Aorta (tissue), 5 donors: ENCODE measurements around the gene NPR3. TPM values are rescaled to one million over a fixed set of nuclear protein-coding genes. Genes with fewer than 3 reads are reported as not detected.

Source experiments
- ATAC-seq: fragments of 200-7000 bp; cut with Tn5 transposase; one replicate; pipeline ENCODE4 v1.9.1; 2022; ENCODE audit warnings: moderate library complexity; ENCODE audit not compliant: low FRiP score
- DNase-seq, 2 donors: peaks; one replicate each; pipeline ENCODE4 v3.0.0-alpha.2; 2020
- H3K27ac ChIP-seq, 2 donors: one replicate each; pipeline ENCODE4 v1.5.1; 2013; ENCODE audit warnings: low read length in 2 of 2, mild to moderate bottlenecking in 2 of 2, moderate library complexity in 2 of 2, control low read depth in 1 of 2, inconsistent platforms in 1 of 2, low read depth in 1 of 2
- H3K27me3 ChIP-seq, 2 donors: one replicate each; pipeline ENCODE4 v1.6.1; 2013; ENCODE audit warnings: control low read depth in 1 of 2, low read length in 1 of 2, mild to moderate bottlenecking in 1 of 2, moderate library complexity in 1 of 2; ENCODE audit not compliant: insufficient read depth in 2 of 2, control insufficient read depth in 1 of 2
- H3K36me3 ChIP-seq, 2 donors: one replicate each; pipeline ENCODE4 v1.6.1; 2013; ENCODE audit warnings: control low read depth in 1 of 2, low read length in 1 of 2, mild to moderate bottlenecking in 1 of 2; ENCODE audit not compliant: insufficient read depth in 2 of 2, control insufficient read depth in 1 of 2
- H3K4me1 ChIP-seq, 2 donors: one replicate each; pipeline ENCODE4 v1.6.1; 2013; ENCODE audit warnings: low read length in 2 of 2, control low read depth in 1 of 2, mild to moderate bottlenecking in 1 of 2, moderate library complexity in 1 of 2; ENCODE audit not compliant: insufficient read depth in 2 of 2, control insufficient read depth in 1 of 2
- H3K4me3 ChIP-seq, 2 donors: one replicate each; pipeline ENCODE4 v1.5.1; 2013; ENCODE audit warnings: low read length in 2 of 2, control low read depth in 1 of 2, mild to moderate bottlenecking in 1 of 2
- H3K9me3 ChIP-seq: one replicate; pipeline ENCODE4 v1.6.1; 2013; ENCODE audit warnings: mild to moderate bottlenecking, low read length; ENCODE audit not compliant: control insufficient read depth
- WGBS, 2 donors: extraction: QIAGEN DNeasy Blood & Tissue Kit; methylation state at CpG; one replicate each; pipeline ENCODE4 v1.1.7; 2013; 5-methylcytosine and 5-hydroxymethylcytosine counted together
- intact Hi-C, 2 donors: fragments of 100-400 bp; cut with DNase I; formaldehyde crosslinking; loops; one replicate each; pipeline versions ENCODE4 v1.14.2 to v1.15.0; 2022
- polyA plus RNA-seq, 2 donors: library from polyadenylated mRNA; stranded (reverse); fragments of 200-250 nt; gene quantifications; one replicate each; pipeline ENCODE4 v1.2.3, GENCODE V29; 2013
- total RNA-seq, 2 donors: library from RNA; stranded (reverse); fragmentation: NEBNext Ultra II Directional; extraction: Animal tissue kit (Norgen Biotek cat#: 25700); gene quantifications; one replicate each; pipeline ENCODE4 v1.2.1, GENCODE V29; 2021
- donor health status: healthy with polysubstance abuse.
- donor health status: Bipolar disorder and iron deficiency.
- donor health status: DM: no; HTN: no; CAD: no.
- donor health status: DM: no; HTN: no; CAD: no.
- donor health status: DM: yes; HTN: yes; CAD: no.

Gene NPR3
- total and polyA plus RNA-seq, 4 donors: 7.9 to 29.7 (median 13.1) TPM

GRCh38 chr5:32714836-32715235, 3.7 kb downstream of the NPR3 start:
- H3K27me3 ChIP-seq: no peaks in the 10 kb centered on the region
- no peaks in the 10 kb centered on the region for H3K9me3 ChIP-seq
- intact Hi-C loops: loop anchor here (5.0 to 10.0 kb wide), 7 partner anchors 62 to 707 kb away; no protein-coding TSS in a partner anchor
- H3K4me1 ChIP-seq: no peaks in the 10 kb centered on the region
- H3K4me3 ChIP-seq: peak overlapping the region; percentile 29 to 62
- peak in 1 of 2 donors; percentile 12 for DNase-seq
- peak overlapping the region in 1 of 2 donors; percentile 34 for H3K27ac ChIP-seq
- no peak for ATAC-seq
- 3 to 9% methylated on average over 4 of the region's 4 CpGs for WGBS, 2 donors
- H3K36me3 ChIP-seq: no peaks in the 10 kb centered on the region

- 95 to 100% methylated on average over 2 of the region's 2 CpGs for WGBS, 2 donors
- Histone ChIP-seq H3K4me1 (no peaks in the 10 kb centered on the region), H3K36me3 (peaks cover 3 to 5% of the 10 kb centered on the region in 2 donors), H3K4me3 (no peak overlapping the region), H3K27ac (no peak overlapping the region), H3K27me3 (no peaks in the 10 kb centered on the region), H3K9me3 (no peaks in the 10 kb centered on the region)
- intact Hi-C loops: no loop called here
- DNase-seq (no peak), ATAC-seq (no peak)
Measured at GRCh38 chr5:32720300-32720699, 9.2 kb downstream of the NPR3 start.

GRCh38 chr5:32721626-32722025, 10.5 kb downstream of the NPR3 start:
- H3K36me3 ChIP-seq: peaks cover 5 to 8% of the 10 kb centered on the region in 2 donors
- H3K9me3 ChIP-seq: no peaks in the 10 kb centered on the region
- no peaks in the 10 kb centered on the region for H3K27me3 ChIP-seq
- intact Hi-C loops: no loop called here
- DNase-seq: no peak
- no peak overlapping the region for H3K4me3 ChIP-seq
- H3K4me1 ChIP-seq: no peaks in the 10 kb centered on the region
- no peak overlapping the region for H3K27ac ChIP-seq
- no peak for ATAC-seq

GRCh38 chr5:32722957-32723356, 11.8 kb downstream of the NPR3 start:
- H3K27ac ChIP-seq: no peak overlapping the region
- no peaks in the 10 kb centered on the region for H3K4me1 ChIP-seq
- no peak for ATAC-seq
- intact Hi-C loops: no loop called here
- H3K4me3 ChIP-seq: no peak overlapping the region
- H3K9me3 ChIP-seq: no peaks in the 10 kb centered on the region
- 52 to 62% methylated on average over 7 of the region's 7 CpGs for WGBS, 2 donors
- DNase-seq: no peak
- no peaks in the 10 kb centered on the region for H3K27me3 ChIP-seq
- H3K36me3 ChIP-seq: peaks cover 8% of the 10 kb centered on the region in 2 donors

- Histone ChIP-seq H3K36me3 (peaks cover 8% of the 10 kb centered on the region in 2 donors), H3K4me1 (no peaks in the 10 kb centered on the region), H3K4me3 (no peak overlapping the region), H3K27me3 (no peaks in the 10 kb centered on the region), H3K27ac (no peak overlapping the region), H3K9me3 (no peaks in the 10 kb centered on the region)
- DNase-seq: no peak
- WGBS, 2 donors: 97 to 98% methylated on average over 7 of the region's 7 CpGs
- intact Hi-C loops: no loop called here
- no peak for ATAC-seq
Measured at GRCh38 chr5:32724526-32724925, 13.4 kb downstream of the NPR3 start.

GRCh38 chr5:32726086-32726557, 15.0 kb downstream of the NPR3 start:
- 37 to 43% methylated on average over 3 of the region's 3 CpGs for WGBS, 2 donors
- DNase-seq: no peak
- intact Hi-C loops: no loop called here
- no peak for ATAC-seq
- no peak overlapping the region for H3K27ac ChIP-seq
- H3K27me3 ChIP-seq: no peaks in the 10 kb centered on the region
- H3K36me3 ChIP-seq: peaks cover 8% of the 10 kb centered on the region in 2 donors
- no peaks in the 10 kb centered on the region for H3K4me1 ChIP-seq
- no peaks in the 10 kb centered on the region for H3K9me3 ChIP-seq
- no peak overlapping the region for H3K4me3 ChIP-seq

GRCh38 chr5:32729651-32730050, 18.5 kb downstream of the NPR3 start:
- intact Hi-C loops: no loop called here
- H3K4me3 ChIP-seq: no peak overlapping the region
- no peaks in the 10 kb centered on the region for H3K9me3 ChIP-seq
- no peak overlapping the region for H3K27ac ChIP-seq
- DNase-seq (no peak), ATAC-seq (no peak)
- no peaks in the 10 kb centered on the region for H3K27me3 ChIP-seq
- H3K36me3 ChIP-seq: peaks cover 5 to 7% of the 10 kb centered on the region in 2 donors
- H3K4me1 ChIP-seq: no peaks in the 10 kb centered on the region

GRCh38 chr5:32733590-32734340, 22.6 kb downstream of the NPR3 start:
- ATAC-seq (no peak), DNase-seq (no peak)
- Histone ChIP-seq H3K9me3 (no peaks in the 10 kb centered on the region), H3K4me3 (no peak overlapping the region), H3K4me1 (peaks cover under 1 to 5% of the 10 kb centered on the region in 2 donors), H3K36me3 (peaks cover 0 to 3% of the 10 kb centered on the region in 2 donors), H3K27me3 (no peaks in the 10 kb centered on the region), H3K27ac (no peak overlapping the region)
- WGBS, 2 donors: 78 to 79% methylated on average over 5 of the region's 5 CpGs
- intact Hi-C loops: no loop called here

GRCh38 chr5:32734827-32735378, 23.8 kb downstream of the NPR3 start:
- Histone ChIP-seq H3K36me3 (peaks cover 0 to 9% of the 10 kb centered on the region in 2 donors), H3K27me3 (no peaks in the 10 kb centered on the region), H3K4me1 (peaks cover 3 to 5% of the 10 kb centered on the region in 2 donors), H3K27ac (no peak overlapping the region), H3K9me3 (no peaks in the 10 kb centered on the region), H3K4me3 (no peak overlapping the region)
- DNase-seq (no peak), ATAC-seq (no peak)
- intact Hi-C loops: no loop called here
- WGBS, 2 donors: 86 to 92% methylated on average over 8 of the region's 8 CpGs
